ENCODE measurements around the gene TH. TPM values are rescaled to one million over a fixed set of nuclear protein-coding genes. Genes with fewer than 3 reads are reported as not detected.
A peak's percentile ranks its signal among the peaks of the same experiment; 100 is the strongest.

The TH gene
- total and polyA plus RNA-seq, 9 of the 15 experiments (the other 6 are each of a cell fraction or from before 2014, with no cell fraction given): not detected

GRCh38 chr11:2208691-2209369, 37.2 kb upstream of the TH start:
- Histone ChIP-seq H3K27ac (ENCODE audit: extremely low read depth, low read depth, low read length) (no peak overlapping the region), H3K27me3 (ENCODE audit: control insufficient read depth in 2 of 2, insufficient read depth in 2 of 2, low read length in 2 of 2) (peaks cover 17 to 62% of the 10 kb centered on the region in 2 experiments), H2AFZ (ENCODE audit: low read depth, low read length) (no peak overlapping the region), H3K4me1 (replicated peaks in 1 of 2; ENCODE audit: control insufficient read depth in 2 of 2, insufficient read depth in 2 of 2, low read length in 2 of 2) (peaks cover 0 to 21% of the 10 kb centered on the region in 2 experiments; a peak in 2 of 5 replicates), H3K4me3 (no peak overlapping the region), H3K9me1 (ENCODE audit: control insufficient read depth, insufficient read depth, low read length) (no peaks in the 10 kb centered on the region), H3K9me3 (replicated peaks; ENCODE audit: control insufficient read depth, insufficient read depth, low read depth, low read length) (no peaks in the 10 kb centered on the region), H3K9ac (ENCODE audit: insufficient read depth in 1 of 2, low read depth in 2 of 2, low read length in 2 of 2) (no peak overlapping the region; a peak in 1 of 4 replicates), H3K4me2 (ENCODE audit: insufficient read depth, low read length) (no peak overlapping the region), H3K79me2 (ENCODE audit: control insufficient read depth, insufficient read depth, low read length) (no peaks in the 10 kb centered on the region), H3K36me3 (ENCODE audit: control insufficient read depth, insufficient read depth, low read length) (no peaks in the 10 kb centered on the region), H4K20me1 (replicated peaks; ENCODE audit: control insufficient read depth, insufficient read depth, low read length) (peaks cover 1% of the 10 kb centered on the region; the same call in 1 of the 2 replicates)
- 5% methylated on average over 18 of the region's 24 CpGs for WGBS (ENCODE audit: insufficient coverage, low coverage, missing lambda C conversion rate)
- ATAC-seq (no peak), FAIRE-seq (no peak), DNase-seq (ENCODE audit: extremely low read depth in 1 of 4, low spot score in 3 of 4) (no peak)
- TF ChIP-seq ZNF740 (CRISPR knock-in tag; IDR thresholded peaks at IDR 0.05): 0 out of 2 replicates have a peak, but pooled peaks have one; percentile 18
- no peak for TF ChIP-seq ZNF740 (tag; IDR thresholded peaks at IDR 0.05)
- TF ChIP-seq CHCHD3 (CRISPR knock-in tag; IDR thresholded peaks at IDR 0.05): no peak
- no peak for TF ChIP-seq ZNF586 (CRISPR knock-in tag; conservative IDR thresholded peaks at IDR 0.05)
- in situ Hi-C loops (cut with MboI): loop anchor here (10.0 kb wide), 1 partner anchor 306 kb away; no protein-coding TSS in a partner anchor
- ChIA-PET CTCF (ENCODE audit: low intra/inter-chr PET ratio) (no interaction called here), POLR2A (no interaction called here)
- no TSS peak for BruUV-seq (replicated peaks)
- intact Hi-C loops (cut with micrococcal nuclease): no loop called here

Measured in K562 (cell line).